KMS-11 (cell line): Measurements from ENCODE around the gene VSTM2A.

ENCODE experiments used
- H2AFZ ChIP-seq: fragments of 200-600 bp; sonication (generic); 2 replicates; pipeline ENCODE4 v1.6.1; 2016; ENCODE audit warnings: antibody characterized with exemption, mixed run types, low read depth
- H3K27ac ChIP-seq: fragments of 200-600 bp; sonication (generic); 2 replicates; pipeline ENCODE4 v1.6.1; 2016; ENCODE audit warnings: mild to moderate bottlenecking, mixed run types
- H3K27me3 ChIP-seq: fragments of 200-600 bp; sonication (generic); 2 replicates; pipeline ENCODE4 v1.6.1; 2017; ENCODE audit warnings: mild to moderate bottlenecking, low read depth, mixed run types, moderate library complexity; ENCODE audit not compliant: insufficient read depth
- H3K36me3 ChIP-seq: fragments of 200-600 bp; sonication (generic); 2 replicates; pipeline ENCODE4 v1.6.1; 2017; ENCODE audit warnings: mild to moderate bottlenecking, mixed run types; ENCODE audit not compliant: insufficient read depth
- H3K4me1 ChIP-seq: fragments of 200-600 bp; sonication (generic); 2 replicates; pipeline ENCODE4 v1.6.1; 2016; ENCODE audit warnings: mild to moderate bottlenecking, low read depth, mixed run types; ENCODE audit not compliant: poor library complexity, severe bottlenecking
- H3K4me2 ChIP-seq: fragments of 200-600 bp; sonication (generic); 2 replicates; pipeline ENCODE4 v1.7.0; 2016; ENCODE audit warnings: mild to moderate bottlenecking, mixed run types
- H3K4me3 ChIP-seq: fragments of 200-600 bp; sonication (generic); IDR thresholded peaks from 2 replicates; pipeline ENCODE4 v1.6.1; 2017; ENCODE audit warnings: low read depth, low read length, mixed read lengths; ENCODE audit not compliant: insufficient read depth
- H3K79me2 ChIP-seq: fragments of 200-600 bp; sonication (generic); 2 replicates; pipeline ENCODE4 v1.6.1; 2016; ENCODE audit warnings: low read depth, mixed run types; ENCODE audit not compliant: insufficient read depth
- H3K9ac ChIP-seq: fragments of 200-600 bp; sonication (generic); 2 replicates; pipeline ENCODE4 v1.6.1; 2016; ENCODE audit warnings: mild to moderate bottlenecking, mixed run types
- H4K20me1 ChIP-seq: fragments of 200-600 bp; sonication (generic); 2 replicates; pipeline ENCODE4 v1.6.1; 2016; ENCODE audit warnings: mild to moderate bottlenecking, mixed run types; ENCODE audit not compliant: insufficient read depth
- CTCF ChIP-seq: fragments of 200-600 bp; sonication (generic); conservative IDR thresholded peaks from 2 replicates; pipeline ENCODE4 v1.6.1; 2017; ENCODE audit warnings: low read depth, mild to moderate bottlenecking, antibody characterized with exemption, low read length, moderate library complexity, mixed read lengths

VSTM2A gene

GRCh38 chr7:54560723-54561122, 18.5 kb downstream of the VSTM2A start:
- no peak overlapping the region for H3K27ac ChIP-seq
- no peak overlapping the region for H3K4me2 ChIP-seq
- no peaks in the 10 kb centered on the region for H3K36me3 ChIP-seq
- H3K4me3 ChIP-seq = no peak overlapping the region
- H2AFZ ChIP-seq = no peak overlapping the region
- H4K20me1 ChIP-seq = no peaks in the 10 kb centered on the region
- H3K4me1 ChIP-seq = no peaks in the 10 kb centered on the region
- H3K79me2 ChIP-seq = no peaks in the 10 kb centered on the region
- no peak for TF ChIP-seq CTCF
- H3K27me3 ChIP-seq = no peaks in the 10 kb centered on the region
- H3K9ac ChIP-seq = no peak overlapping the region

GRCh38 chr7:54563329-54563916, 21.2 kb downstream of the VSTM2A start:
- Histone ChIP-seq H3K27me3 (no peaks in the 10 kb centered on the region), H3K4me1 (no peaks in the 10 kb centered on the region), H2AFZ (no peak overlapping the region), H3K27ac (no peak overlapping the region), H3K9ac (no peak overlapping the region), H3K36me3 (no peaks in the 10 kb centered on the region), H4K20me1 (no peaks in the 10 kb centered on the region), H3K4me3 (no peak overlapping the region), H3K4me2 (no peak overlapping the region), H3K79me2 (no peaks in the 10 kb centered on the region)
- no peak for TF ChIP-seq CTCF

GRCh38 chr7:54565432-54565831, 23.3 kb downstream of the VSTM2A start:
- no peaks in the 10 kb centered on the region for H3K79me2 ChIP-seq
- H3K27ac ChIP-seq = no peak overlapping the region
- no peak overlapping the region for H3K4me2 ChIP-seq
- TF ChIP-seq CTCF = no peak
- no peak overlapping the region for H2AFZ ChIP-seq
- no peak overlapping the region for H3K4me3 ChIP-seq
- H3K36me3 ChIP-seq = no peaks in the 10 kb centered on the region
- no peak overlapping the region for H3K9ac ChIP-seq
- no peaks in the 10 kb centered on the region for H3K4me1 ChIP-seq
- no peaks in the 10 kb centered on the region for H4K20me1 ChIP-seq
- H3K27me3 ChIP-seq = no peaks in the 10 kb centered on the region

- no peak for TF ChIP-seq CTCF
- Histone ChIP-seq H4K20me1 (no peaks in the 10 kb centered on the region), H3K9ac (no peak overlapping the region), H3K36me3 (no peaks in the 10 kb centered on the region), H3K4me3 (no peak overlapping the region), H2AFZ (no peak overlapping the region), H3K27ac (no peak overlapping the region), H3K27me3 (no peaks in the 10 kb centered on the region), H3K4me1 (no peaks in the 10 kb centered on the region), H3K79me2 (no peaks in the 10 kb centered on the region), H3K4me2 (no peak overlapping the region)
Observed at GRCh38 chr7:54581511-54581910, 39.3 kb downstream of the VSTM2A start.
